Activated CD8-positive, alpha-beta T cell treated with anti-CD3 and anti-CD28 coated beads, Interleukin-2, amount 10 ng/mL, durations not matched to agents 7 days and 5 days (primary cell): ENCODE results near the gene AMPH. TPM values are rescaled to one million over a fixed set of nuclear protein-coding genes. Genes with fewer than 3 reads are reported as not detected.

ENCODE experiments used
- ATAC-seq: fragments of 150-1000 bp; cut with Tn5 transposase; one replicate; pipeline ENCODE4 v1.10.0; 2021; ENCODE audit warnings: moderate library complexity
- CTCF ChIA-PET: fragments of 350-600 bp; sonication (Branson Sonifier 250); formaldehyde crosslinking; loops from one replicate; lab custom pipeline; 2021; ENCODE audit warnings: antibody characterized with exemption; lab: Charles Lee
- POLR2A ChIA-PET: fragments of 350-600 bp; sonication (Branson Sonifier 250); formaldehyde crosslinking; loops from one replicate; lab custom pipeline; 2021; ENCODE audit warnings: antibody characterized with exemption; lab: Charles Lee
- DNase-seq: peaks from one replicate; pipeline ENCODE4 v3.0.0-alpha.2; 2020
- H3K27ac Mint-ChIP-seq: one replicate; pipeline ENCODE4 v1.8.0; 2021; ENCODE audit warnings: mild to moderate bottlenecking, mixed read lengths
- H3K27me3 Mint-ChIP-seq: one replicate; pipeline ENCODE4 v1.8.0; 2021; ENCODE audit warnings: low read depth, mixed read lengths
- H3K36me3 Mint-ChIP-seq: one replicate; pipeline ENCODE4 v1.8.0; 2021; ENCODE audit warnings: low read depth, mixed read lengths
- H3K4me1 Mint-ChIP-seq: one replicate; pipeline ENCODE4 v1.8.0; 2021; ENCODE audit warnings: low read depth, mixed read lengths
- H3K4me3 Mint-ChIP-seq: one replicate; pipeline ENCODE4 v1.8.0; 2021; ENCODE audit warnings: mild to moderate bottlenecking, mixed read lengths
- H3K9me3 Mint-ChIP-seq: one replicate; pipeline ENCODE4 v1.8.0; 2022; ENCODE audit warnings: mixed read lengths; ENCODE audit not compliant: insufficient read depth
- total RNA-seq, 2 experiments: library from RNA; stranded (reverse); gene quantifications; one replicate each; pipeline ENCODE4 v1.2.3, GENCODE V29; 2021

Gene AMPH
- total RNA-seq, 2 experiments from 2014 or later = not detected

- no peak for ATAC-seq
- H3K36me3 Mint-ChIP-seq = no peaks in the 10 kb centered on the region
Observed at GRCh38 chr7:38524786-38525185, 106.4 kb downstream of the AMPH start.

DNA sequence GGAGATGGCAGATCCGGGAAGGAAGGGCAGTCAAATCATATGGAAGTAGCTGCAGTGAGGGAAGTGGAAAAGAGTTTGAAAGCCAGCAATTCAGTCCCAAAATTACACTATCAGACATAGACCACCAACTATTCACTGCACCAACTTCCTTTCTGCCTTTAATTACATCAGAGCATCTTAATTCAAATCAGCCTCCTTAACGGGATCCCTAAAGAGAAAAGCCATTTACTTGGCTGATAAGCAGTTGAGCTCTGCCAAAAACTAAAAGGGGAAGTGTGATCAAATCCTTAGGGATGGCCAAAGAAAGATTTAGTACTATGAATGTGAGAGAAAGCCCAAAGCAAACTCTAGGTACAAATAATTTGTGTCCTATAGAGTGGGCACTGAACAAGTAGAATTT is 110.4 kb downstream of the AMPH start:
- ChIA-PET CTCF (no interaction called here), POLR2A (no interaction called here)
- Mint-ChIP-seq H3K27ac (no peak overlapping the region), H3K4me3 (no peak overlapping the region), H3K9me3 (peaks cover 3% of the 10 kb centered on the region), H3K36me3 (no peaks in the 10 kb centered on the region), H3K4me1 (no peaks in the 10 kb centered on the region), H3K27me3 (no peaks in the 10 kb centered on the region)
- ATAC-seq = no peak
- no peak for DNase-seq

More at GRCh38 chr7:38524786-38525185, 106.4 kb downstream of the AMPH start:
- Mint-ChIP-seq H3K4me1 (no peaks in the 10 kb centered on the region), H3K27me3 (peaks cover 1% of the 10 kb centered on the region), H3K4me3 (no peak overlapping the region), H3K27ac (no peak overlapping the region), H3K9me3 (no peaks in the 10 kb centered on the region)
- ChIA-PET CTCF (no interaction called here), POLR2A (no interaction called here)
- no peak for DNase-seq

DNA sequence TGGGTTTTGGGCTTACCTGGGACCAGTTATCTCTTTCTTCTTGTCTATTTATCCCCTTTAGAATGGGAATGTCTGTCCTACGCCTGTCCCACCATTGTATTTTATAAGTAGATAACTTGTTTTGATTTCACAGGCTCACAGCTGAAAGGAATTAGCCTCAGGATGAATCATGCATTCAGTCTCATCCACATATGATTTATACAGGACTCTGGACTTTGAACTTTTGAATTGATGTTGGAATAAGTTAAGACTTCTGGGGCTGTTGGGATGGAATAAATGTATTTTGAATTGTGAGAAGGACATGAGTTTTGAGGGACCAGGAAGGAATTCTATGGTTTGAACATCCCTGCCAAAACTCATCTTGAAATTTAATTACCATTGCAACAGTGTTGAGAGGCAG is 112.6 kb downstream of the AMPH start:
- POLR2A ChIA-PET = no interaction called here
- DNase-seq (no peak), ATAC-seq (no peak)
- no peaks in the 10 kb centered on the region for H3K27me3 Mint-ChIP-seq
- H3K27ac Mint-ChIP-seq = no peak overlapping the region
- H3K4me3 Mint-ChIP-seq = no peak overlapping the region
- CTCF ChIA-PET = no interaction called here
- peaks cover 3% of the 10 kb centered on the region for H3K9me3 Mint-ChIP-seq
- H3K36me3 Mint-ChIP-seq = no peaks in the 10 kb centered on the region
- no peaks in the 10 kb centered on the region for H3K4me1 Mint-ChIP-seq

GRCh38 chr7:38512704-38513103 is 118.5 kb downstream of the AMPH start:
- DNase-seq (no peak), ATAC-seq (no peak)
- Mint-ChIP-seq H3K4me3 (no peak overlapping the region), H3K36me3 (no peaks in the 10 kb centered on the region), H3K4me1 (no peaks in the 10 kb centered on the region), H3K9me3 (peaks cover 3% of the 10 kb centered on the region), H3K27me3 (no peaks in the 10 kb centered on the region), H3K27ac (no peak overlapping the region)
- POLR2A ChIA-PET = no interaction called here
- CTCF ChIA-PET = no interaction called here

GRCh38 chr7:38512291-38512690 is 118.9 kb downstream of the AMPH start:
- Mint-ChIP-seq H3K9me3 (no peaks in the 10 kb centered on the region), H3K4me1 (no peaks in the 10 kb centered on the region), H3K27ac (no peak overlapping the region), H3K27me3 (no peaks in the 10 kb centered on the region), H3K4me3 (no peak overlapping the region), H3K36me3 (no peaks in the 10 kb centered on the region)
- ATAC-seq = no peak
- DNase-seq = no peak
- ChIA-PET POLR2A (no interaction called here), CTCF (no interaction called here)

DNA sequence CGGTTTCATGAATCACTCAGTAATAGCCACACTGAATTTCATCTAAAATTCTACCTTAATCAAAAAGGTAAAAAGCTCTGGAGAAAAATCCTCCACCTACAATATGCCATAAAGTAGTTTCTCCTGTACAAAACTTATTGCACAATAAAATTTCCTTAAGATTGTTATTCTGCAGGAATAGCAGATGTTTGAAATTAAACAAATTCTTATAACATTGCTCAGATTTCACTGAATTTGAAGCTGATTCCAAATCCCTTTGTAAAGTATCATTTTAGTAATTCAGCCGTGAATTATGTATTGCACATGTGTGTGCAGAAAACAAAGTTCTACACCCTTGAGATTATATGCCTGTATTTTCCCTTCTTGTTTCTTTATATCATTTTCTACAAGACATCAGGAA is 123.8 kb downstream of the AMPH start:
- H3K27ac Mint-ChIP-seq = no peak overlapping the region
- ATAC-seq (no peak), DNase-seq (no peak)
- no peaks in the 10 kb centered on the region for H3K36me3 Mint-ChIP-seq
- ChIA-PET CTCF (no interaction called here), POLR2A (no interaction called here)
- H3K4me1 Mint-ChIP-seq = no peaks in the 10 kb centered on the region
- no peak overlapping the region for H3K4me3 Mint-ChIP-seq
- no peaks in the 10 kb centered on the region for H3K9me3 Mint-ChIP-seq
- H3K27me3 Mint-ChIP-seq = peaks cover 11% of the 10 kb centered on the region

GRCh38 chr7:38506756-38507155 is 124.4 kb downstream of the AMPH start:
- POLR2A ChIA-PET = no interaction called here
- H3K9me3 Mint-ChIP-seq = no peaks in the 10 kb centered on the region
- no peak overlapping the region for H3K4me3 Mint-ChIP-seq
- H3K36me3 Mint-ChIP-seq = no peaks in the 10 kb centered on the region
- CTCF ChIA-PET = interaction anchor here (0.8 kb wide), 1 partner anchor 284 kb away, joined by 3 read pairs; no protein-coding TSS in a partner anchor
- ATAC-seq = no peak
- H3K27ac Mint-ChIP-seq = no peak overlapping the region
- H3K27me3 Mint-ChIP-seq = peaks cover 11% of the 10 kb centered on the region
- DNase-seq = no peak
- H3K4me1 Mint-ChIP-seq = no peaks in the 10 kb centered on the region

GRCh38 chr7:38506004-38506403 is 125.2 kb downstream of the AMPH start:
- Mint-ChIP-seq H3K4me1 (no peaks in the 10 kb centered on the region), H3K36me3 (no peaks in the 10 kb centered on the region), H3K27ac (no peak overlapping the region), H3K9me3 (no peaks in the 10 kb centered on the region), H3K4me3 (no peak overlapping the region), H3K27me3 (peaks cover 11% of the 10 kb centered on the region)
- DNase-seq (no peak), ATAC-seq (no peak)
- CTCF ChIA-PET = no interaction called here
- POLR2A ChIA-PET = no interaction called here

GRCh38 chr7:38504684-38505083 is 126.5 kb downstream of the AMPH start:
- H3K27ac Mint-ChIP-seq = no peak overlapping the region
- ATAC-seq (no peak), DNase-seq (no peak)
- H3K4me3 Mint-ChIP-seq = no peak overlapping the region
- no peaks in the 10 kb centered on the region for H3K36me3 Mint-ChIP-seq
- POLR2A ChIA-PET = no interaction called here
- H3K4me1 Mint-ChIP-seq = no peaks in the 10 kb centered on the region
- H3K27me3 Mint-ChIP-seq = peaks cover 11% of the 10 kb centered on the region
- CTCF ChIA-PET = interaction anchor here (1.1 kb wide), 1 partner anchor 156 kb away, joined by 3 read pairs; no protein-coding TSS in a partner anchor
- no peaks in the 10 kb centered on the region for H3K9me3 Mint-ChIP-seq

DNA sequence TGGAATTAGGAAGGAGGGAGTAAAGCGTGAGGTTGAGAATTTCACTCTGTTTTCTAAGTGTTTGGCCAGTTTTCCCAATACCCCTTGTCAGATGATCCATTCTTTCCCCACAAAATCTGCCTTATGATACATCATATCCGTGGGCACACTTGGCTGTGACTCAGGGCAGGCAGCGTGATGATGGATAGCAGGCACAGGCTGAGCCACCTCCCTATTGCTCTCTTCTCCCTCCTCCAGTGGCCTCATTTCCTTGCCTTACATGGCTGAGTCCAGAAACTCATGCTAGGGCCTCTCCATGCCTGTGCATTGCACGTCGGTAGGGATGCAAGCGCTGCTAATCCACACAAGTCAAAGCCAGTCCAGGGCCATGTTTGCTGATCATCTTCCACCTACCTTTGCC is 128.3 kb downstream of the AMPH start:
- ChIA-PET POLR2A (no interaction called here), CTCF (no interaction called here)
- H3K4me3 Mint-ChIP-seq = no peak overlapping the region
- no peak overlapping the region for H3K27ac Mint-ChIP-seq
- DNase-seq (no peak), ATAC-seq (no peak)
- no peaks in the 10 kb centered on the region for H3K36me3 Mint-ChIP-seq
- H3K4me1 Mint-ChIP-seq = no peaks in the 10 kb centered on the region
- no peaks in the 10 kb centered on the region for H3K9me3 Mint-ChIP-seq
- H3K27me3 Mint-ChIP-seq = peaks cover 13% of the 10 kb centered on the region

DNA sequence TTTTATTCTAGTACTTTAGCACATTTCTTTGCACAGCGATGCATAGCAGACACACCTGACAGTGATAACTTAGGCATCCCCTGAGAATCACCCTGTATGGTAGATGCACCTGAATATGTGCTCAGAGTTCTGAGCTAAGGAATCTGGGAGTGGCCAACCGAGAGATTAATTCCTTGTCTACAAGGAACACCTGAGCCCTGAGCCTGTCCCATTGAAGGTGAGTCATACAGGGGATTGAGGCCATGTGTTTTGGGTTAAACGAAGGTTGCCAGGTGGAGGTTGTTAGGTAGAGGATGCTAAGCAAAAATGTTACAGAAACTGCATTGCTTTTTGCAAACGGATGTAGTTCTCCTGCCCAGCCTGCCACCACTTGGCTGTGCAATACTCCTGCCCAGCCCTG is 128.9 kb downstream of the AMPH start:
- no peak overlapping the region for H3K27ac Mint-ChIP-seq
- no peaks in the 10 kb centered on the region for H3K9me3 Mint-ChIP-seq
- no peaks in the 10 kb centered on the region for H3K4me1 Mint-ChIP-seq
- POLR2A ChIA-PET = interaction anchor here (0.6 kb wide), 1 partner anchor 64 kb away, joined by 3 read pairs; no protein-coding TSS in a partner anchor
- ATAC-seq = no peak
- no peak for DNase-seq
- H3K36me3 Mint-ChIP-seq = no peaks in the 10 kb centered on the region
- H3K4me3 Mint-ChIP-seq = no peak overlapping the region
- CTCF ChIA-PET = no interaction called here
- H3K27me3 Mint-ChIP-seq = peaks cover 14% of the 10 kb centered on the region

GRCh38 chr7:38492010-38492409 is 139.2 kb downstream of the AMPH start:
- Mint-ChIP-seq H3K4me1 (no peaks in the 10 kb centered on the region), H3K27ac (no peak overlapping the region), H3K36me3 (no peaks in the 10 kb centered on the region), H3K27me3 (peaks cover 11% of the 10 kb centered on the region), H3K9me3 (no peaks in the 10 kb centered on the region), H3K4me3 (no peak overlapping the region)
- DNase-seq = no peak
- no peak for ATAC-seq
- ChIA-PET POLR2A (no interaction called here), CTCF (interaction anchor here (0.9 kb wide), 1 partner anchor 93 kb away, joined by 3 read pairs; no protein-coding TSS in a partner anchor)

DNA sequence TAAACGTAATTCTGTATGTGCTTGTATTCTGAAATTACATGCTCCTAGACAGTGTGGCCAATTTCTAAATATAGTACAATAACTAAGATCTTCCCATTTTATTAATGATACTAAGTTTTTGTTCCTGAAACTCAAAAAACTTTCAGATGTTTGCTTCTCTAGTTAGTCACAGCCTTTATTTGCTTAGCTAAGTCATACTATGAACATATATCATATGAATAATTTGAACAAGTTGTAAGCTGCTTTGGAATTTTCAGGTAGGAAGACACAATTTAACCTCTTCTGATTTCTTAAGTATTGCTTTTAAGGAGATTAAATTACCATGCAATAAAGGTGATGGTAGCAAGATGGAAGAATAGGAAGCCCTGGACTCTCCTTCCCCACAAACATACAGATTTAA is 148.7 kb downstream of the AMPH start:
- DNase-seq (no peak), ATAC-seq (no peak)
- Mint-ChIP-seq H3K27me3 (peaks cover 12% of the 10 kb centered on the region), H3K27ac (no peak overlapping the region), H3K4me1 (no peaks in the 10 kb centered on the region), H3K36me3 (no peaks in the 10 kb centered on the region), H3K9me3 (peaks cover 4% of the 10 kb centered on the region), H3K4me3 (no peak overlapping the region)
- CTCF ChIA-PET = no interaction called here
- POLR2A ChIA-PET = no interaction called here
